NCI-H748 treated with DMSO at 0.1 percent for 48 hours (cell line): ENCODE results near the gene DLX1.
"Not testable (repeated sequence)": the region's sequence is repeated elsewhere in the genome, so short reads cannot be mapped to it uniquely, and the experiment has no call there.

Experiments
- DNase-seq: peaks from one replicate; lab custom pipeline; 2025; lab: John Stamatoyannopoulos, UW

Gene DLX1

DNA sequence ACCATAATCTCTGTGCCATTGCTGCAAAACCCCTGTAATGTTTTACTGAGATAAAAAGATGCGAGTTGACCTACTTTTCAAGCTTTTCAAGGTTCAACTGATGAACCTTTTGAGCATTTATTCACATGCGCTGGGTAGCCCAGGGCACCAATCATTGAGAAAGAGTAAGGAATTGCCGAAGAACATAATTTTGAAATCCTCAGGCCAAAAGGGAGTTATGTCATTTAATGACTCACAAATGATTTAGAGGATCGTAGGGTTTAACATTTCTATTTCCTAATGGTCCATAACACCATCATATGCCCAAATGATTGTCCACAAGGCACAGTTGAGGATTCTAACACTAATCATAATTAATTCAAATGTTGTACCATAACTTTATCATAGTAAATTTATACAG is 20.2 kb upstream of the DLX1 start:
- DNase-seq, result no peak

DNA sequence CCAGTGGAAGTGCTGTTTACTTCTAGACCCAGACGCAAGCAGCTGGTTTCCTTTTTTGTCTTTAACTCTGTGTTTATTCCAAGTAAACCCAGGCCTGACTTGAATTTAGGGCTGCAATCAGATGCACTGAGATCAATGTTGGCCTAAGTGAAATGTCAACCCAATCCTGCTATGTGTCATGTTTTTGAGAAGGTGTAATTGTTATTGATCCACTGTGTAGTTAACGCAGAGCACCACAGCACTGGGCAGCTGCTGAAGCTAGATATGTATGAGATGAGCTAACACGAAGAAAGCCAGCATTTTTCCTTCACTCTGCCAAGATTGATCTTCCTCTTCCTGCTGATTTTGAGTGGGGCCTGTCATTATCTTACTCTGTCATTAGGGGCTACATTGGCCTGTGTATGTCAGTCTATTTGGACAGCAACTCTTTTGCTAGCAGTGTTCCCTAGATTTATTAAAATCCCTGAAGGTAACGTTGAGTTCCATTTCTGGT is 18.9 kb upstream of the DLX1 start:
- no peak for DNase-seq

GRCh38 chr2:172067905-172068304 is 17.4 kb upstream of the DLX1 start:
- not testable (repeated sequence) for DNase-seq

- no peak for DNase-seq
These were observed 14.4 kb upstream of the DLX1 start for GRCh38 chr2:172070936-172071335.

GRCh38 chr2:172072303-172072702 is 13.0 kb upstream of the DLX1 start:
- DNase-seq, result peak; percentile 91

- peak; percentile 91 for DNase-seq
These were observed 12.6 kb upstream of the DLX1 start for GRCh38 chr2:172072706-172073105.

GRCh38 chr2:172073518-172073917 is 11.8 kb upstream of the DLX1 start:
- no peak for DNase-seq

GRCh38 chr2:172074254-172074653 is 11.1 kb upstream of the DLX1 start:
- DNase-seq, result no peak

GRCh38 chr2:172079416-172079815 is 5.9 kb upstream of the DLX1 start:
- no peak for DNase-seq

GRCh38 chr2:172079838-172080640 is 5.3 kb upstream of the DLX1 start:
- no peak for DNase-seq

GRCh38 chr2:172080641-172081220 is 4.6 kb upstream of the DLX1 start:
- DNase-seq, result no peak

DNA sequence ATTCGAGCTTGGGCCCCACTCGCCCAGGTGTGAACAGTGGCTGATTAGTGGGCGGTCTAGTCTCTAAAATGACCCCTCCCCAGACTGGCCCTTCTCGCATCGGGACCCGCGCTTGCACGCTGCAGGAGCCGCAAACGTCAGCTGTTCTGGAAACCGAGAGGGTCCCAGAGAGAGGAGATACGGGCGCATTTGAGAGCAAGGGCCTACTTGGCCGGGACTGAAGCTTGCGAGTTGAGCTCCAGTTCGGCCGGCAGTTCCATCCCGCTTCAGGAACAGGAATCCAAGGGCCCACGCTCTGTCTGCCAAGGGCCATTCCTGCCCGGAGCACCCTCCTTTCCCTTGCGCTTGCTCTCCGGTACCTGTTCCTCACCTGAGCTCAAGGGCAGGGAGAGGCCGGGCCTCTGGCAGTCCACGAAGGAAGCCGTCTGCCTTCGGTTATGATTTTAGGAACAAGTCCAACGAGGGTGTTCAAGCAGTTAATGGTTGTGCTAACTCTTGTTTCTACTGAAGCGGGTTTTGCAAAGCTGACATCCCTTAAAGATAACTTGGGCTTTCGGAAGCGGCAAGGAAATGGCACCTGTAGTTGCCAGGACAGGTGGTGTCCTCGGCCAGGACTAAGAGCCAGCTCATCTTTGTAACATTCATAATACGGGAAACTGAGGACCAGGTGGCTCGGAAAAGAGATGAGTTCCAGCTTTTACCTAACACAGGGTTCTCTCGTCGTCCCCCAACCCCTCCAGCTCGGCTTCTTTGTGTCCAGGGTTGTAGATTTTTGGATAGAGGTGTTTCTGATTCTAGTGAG is 3.9 kb upstream of the DLX1 start:
- no peak for DNase-seq

DNA sequence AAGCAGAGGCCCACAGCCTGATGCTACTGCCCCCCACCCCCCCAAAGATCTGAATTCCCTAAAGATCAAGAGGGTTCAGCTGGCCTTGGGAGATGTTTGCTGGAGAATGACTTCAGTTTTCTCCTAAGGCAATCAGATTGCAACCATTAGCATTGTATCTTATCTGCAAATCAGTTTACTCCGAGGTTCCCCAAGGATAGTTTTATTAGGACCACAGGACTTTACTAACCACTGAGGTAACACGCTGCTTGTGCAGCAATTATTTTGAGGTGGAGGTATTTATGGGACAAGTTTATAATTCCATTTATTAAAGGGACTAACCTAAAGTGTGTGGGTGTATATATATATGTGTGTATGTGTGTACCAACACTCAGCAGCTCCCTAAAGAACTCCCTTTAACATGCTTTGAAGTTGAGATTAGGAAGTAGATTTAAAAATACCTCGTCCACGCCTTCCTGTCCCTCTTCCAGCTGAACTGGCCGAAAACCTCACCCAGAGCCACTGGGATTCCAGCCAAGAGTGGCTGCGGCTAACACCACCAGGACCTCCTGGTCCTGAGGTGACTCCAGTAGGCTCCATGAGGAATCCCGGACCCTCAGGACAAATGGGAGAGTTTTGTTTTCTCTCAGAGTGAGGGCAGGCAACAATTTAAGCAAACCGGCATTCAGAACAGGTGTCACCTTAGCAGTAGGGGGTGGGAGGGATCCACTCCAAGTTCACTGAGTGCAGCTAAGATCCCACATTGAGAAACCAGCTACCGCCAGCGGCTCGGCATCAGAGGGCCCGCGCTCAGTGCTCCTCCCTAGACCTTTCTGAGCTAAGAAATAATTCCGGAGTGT is 3.0 kb upstream of the DLX1 start:
- DNase-seq, result no peak

DNA sequence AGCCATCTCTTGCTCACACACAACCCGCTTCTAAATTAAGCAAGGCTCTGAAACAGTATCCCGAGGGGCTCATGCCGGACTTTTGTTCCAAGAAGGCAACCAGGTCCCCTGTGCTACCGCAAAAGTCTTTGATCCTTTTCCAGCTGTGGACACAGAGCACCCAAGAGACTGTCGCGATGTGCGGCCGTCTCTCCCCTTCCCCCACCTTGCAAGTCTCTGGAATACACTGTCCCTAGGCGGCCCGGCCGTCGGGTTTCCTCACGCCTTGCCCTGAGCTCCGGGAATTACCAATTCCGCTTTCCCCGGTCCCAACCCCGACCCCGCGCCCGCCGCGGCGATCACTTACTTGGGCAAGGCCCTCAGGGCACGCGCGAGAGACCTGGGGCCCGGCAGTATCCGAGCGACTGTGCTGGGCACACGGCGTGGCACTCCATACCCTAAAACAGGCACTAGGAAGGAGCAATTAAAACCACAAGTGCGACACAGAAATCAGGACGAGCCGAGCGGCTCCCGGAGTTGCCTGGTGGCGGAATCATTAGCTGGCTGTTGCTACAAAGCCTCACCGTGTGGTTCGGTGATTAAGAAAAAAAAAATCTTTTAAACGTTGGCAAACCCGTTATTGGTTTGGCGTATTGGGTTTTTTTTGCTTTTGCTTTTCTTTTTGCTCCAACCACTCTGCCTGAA is 2.2 kb upstream of the DLX1 start:
- no peak for DNase-seq

GRCh38 chr2:172083628-172084394 is 1.5 kb upstream of the DLX1 start:
- DNase-seq, result no peak

DNA sequence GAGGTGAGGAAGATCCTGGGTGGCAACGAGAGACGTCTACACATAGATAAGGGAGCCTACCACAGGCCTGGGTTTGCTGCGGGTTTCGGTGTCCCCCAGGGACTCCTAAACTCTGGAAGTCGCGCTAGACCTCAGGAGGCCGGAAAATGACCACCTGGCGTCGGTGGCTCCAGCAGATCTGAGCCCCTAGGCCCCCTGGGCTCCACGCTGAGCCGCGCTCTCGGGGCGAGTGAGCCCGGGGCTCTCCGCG is 987 bp upstream of the DLX1 start:
- DNase-seq, result no peak

DNA sequence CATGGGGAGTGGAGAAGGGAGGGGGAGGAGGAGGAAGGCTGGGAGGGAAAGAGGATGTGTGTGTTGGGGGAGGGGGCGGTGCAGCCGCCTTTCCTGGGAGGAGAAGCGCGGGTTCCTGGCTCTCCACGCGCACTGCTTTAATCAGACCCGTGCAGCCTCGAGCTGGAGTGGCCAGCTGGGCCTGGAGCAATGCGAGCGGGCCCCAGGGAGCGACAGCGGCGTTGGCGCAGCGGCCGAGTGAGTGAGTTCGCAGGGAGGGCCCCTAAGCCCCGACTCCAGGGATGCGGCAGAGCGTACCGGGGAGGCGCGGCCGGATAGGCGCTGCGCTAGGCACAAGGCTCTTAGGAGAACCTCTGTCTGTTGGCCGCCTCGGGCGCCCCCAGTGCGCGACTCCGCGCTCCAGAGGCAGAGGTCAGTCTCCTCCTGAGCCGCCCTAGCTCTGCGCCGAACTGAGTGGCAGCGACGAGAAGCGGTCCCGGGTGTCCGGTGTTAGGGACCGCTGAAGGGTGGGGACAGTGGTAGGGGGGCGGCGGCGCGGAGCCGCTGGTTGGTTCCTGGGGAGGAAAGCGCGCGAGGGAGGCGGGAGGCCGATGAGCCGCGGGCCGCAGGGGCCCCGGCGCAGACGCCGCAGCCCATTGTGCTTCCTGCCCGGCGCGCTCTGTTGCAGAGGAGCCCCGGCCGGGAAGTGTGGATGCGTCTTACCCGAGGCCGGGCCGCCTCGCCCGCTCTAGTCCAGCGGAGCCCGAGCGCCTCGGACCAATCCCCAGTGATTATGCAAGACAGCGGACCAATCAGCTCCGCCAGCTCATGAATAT is 455 bp upstream of the DLX1 start:
- DNase-seq, result peak; percentile 90

- peak; percentile 56 for DNase-seq
These were observed 1.2 kb downstream of the DLX1 start for GRCh38 chr2:172086241-172087206.
